Prostate gland (tissue), 2 donors: Measurements from ENCODE around the gene TPSG1. TPM values are rescaled to one million over a fixed set of nuclear protein-coding genes. Genes with fewer than 3 reads are reported as not detected.

Experiments
- DNase-seq: peaks from one replicate; pipeline ENCODE4 v3.0.0-alpha.2; 2019; ENCODE audit warnings: low spot score
- H3K27ac ChIP-seq, 2 donors: fragments of 200-600 bp; sonication (generic); 2 replicates each; pipeline ENCODE4 v1.5.1; 2017 to 2019
- H3K27me3 ChIP-seq: fragments of 200-600 bp; sonication (generic); replicated peaks from 2 replicates; pipeline ENCODE4 v1.5.1; 2019; ENCODE audit not compliant: insufficient read depth
- H3K36me3 ChIP-seq, 2 donors: fragments of 200-600 bp; sonication (generic); 1 replicate in 1 of 2; 2 replicates in 1 of 2; pipeline versions ENCODE4 v1.5.1 to v1.8.1; 2017 to 2019
- H3K4me1 ChIP-seq: fragments of 200-600 bp; sonication (generic); replicated peaks from 2 replicates; pipeline ENCODE4 v1.5.1; 2019
- H3K4me3 ChIP-seq, 2 donors: fragments of 200-600 bp; sonication (generic); 2 replicates each; pipeline ENCODE4 v1.5.1; 2017 to 2019
- H3K9me3 ChIP-seq: fragments of 200-600 bp; sonication (generic); 2 replicates; pipeline ENCODE4 v1.5.1; 2017
- CTCF ChIP-seq, 4 experiments: fragments of 200-600 bp in 2 of 4; fragments of 450-650 bp in 2 of 4; sonication (generic) in 2 of 4; IDR thresholded peaks; 1 replicate in 3 of 4; 2 replicates in 1 of 4; pipeline ENCODE4 v1.5.1; 2016 to 2019; ENCODE audit warnings: antibody characterized with exemption in 4 of 4, mild to moderate bottlenecking in 2 of 4, moderate library complexity in 2 of 4
- POLR2A ChIP-seq: fragments of 450-650 bp; IDR thresholded peaks from one replicate; pipeline ENCODE4 v1.6.1; 2016; ENCODE audit warnings: antibody characterized with exemption, mild to moderate bottlenecking
- POLR2AphosphoS5 ChIP-seq: sonication (generic); formaldehyde crosslinking; IDR thresholded peaks from one replicate; pipeline ENCODE4 v1.6.1; 2017; ENCODE audit warnings: antibody characterized with exemption
- WGBS: methylation state at CpG from one replicate; pipeline ENCODE4 v1.1.5; 2018; 5-methylcytosine and 5-hydroxymethylcytosine counted together
- intact Hi-C: fragments of 100-400 bp; cut with DNase I; formaldehyde crosslinking; loops from one replicate; pipeline ENCODE4 v1.14.2; 2022
- total RNA-seq, 2 donors: library from RNA; depleted of rRNA; stranded (reverse); fragments of >200 nt; gene quantifications; one replicate each; pipeline ENCODE4 v1.1.0, GENCODE V29; 2016

TPSG1 gene
- total RNA-seq, 2 donors from 2014 or later, result not detected

GRCh38 chr16:1224558-1224957 lies 510 bp downstream of the TPSG1 start:
- intact Hi-C loops, result no loop called here
- Histone ChIP-seq H3K36me3 (no peaks in the 10 kb centered on the region), H3K4me1 (no peaks in the 10 kb centered on the region), H3K27me3 (no peaks in the 10 kb centered on the region), H3K4me3 (no peak overlapping the region), H3K27ac (no peak overlapping the region), H3K9me3 (no peaks in the 10 kb centered on the region)
- DNase-seq, result no peak
- no peak for TF ChIP-seq POLR2A
- TF ChIP-seq CTCF (IDR thresholded peaks at IDR 0.05), result no peak
- TF ChIP-seq POLR2AphosphoS5, result no peak
- 73% methylated on average over 9 of the region's 9 CpGs for WGBS

GRCh38 chr16:1223355-1224214 lies 1.5 kb downstream of the TPSG1 start:
- DNase-seq, result no peak
- intact Hi-C loops, result no loop called here
- no peak overlapping the region for H3K4me3 ChIP-seq
- H3K27ac ChIP-seq, result no peak overlapping the region
- no peaks in the 10 kb centered on the region for H3K36me3 ChIP-seq
- no peaks in the 10 kb centered on the region for H3K9me3 ChIP-seq
- TF ChIP-seq CTCF (IDR thresholded peaks at IDR 0.05) (no peak), POLR2AphosphoS5 (no peak), POLR2A (no peak)
- 81% methylated on average over 30 of the region's 38 CpGs for WGBS
- H3K4me1 ChIP-seq, result no peaks in the 10 kb centered on the region
- no peaks in the 10 kb centered on the region for H3K27me3 ChIP-seq

GRCh38 chr16:1222553-1223354 lies 2.3 kb downstream of the TPSG1 start:
- Histone ChIP-seq H3K27me3 (no peaks in the 10 kb centered on the region), H3K9me3 (no peaks in the 10 kb centered on the region), H3K4me3 (no peak overlapping the region), H3K27ac (no peak overlapping the region), H3K4me1 (no peaks in the 10 kb centered on the region), H3K36me3 (no peaks in the 10 kb centered on the region)
- no peak for DNase-seq
- TF ChIP-seq CTCF (IDR thresholded peaks at IDR 0.05) (no peak), POLR2AphosphoS5 (no peak), POLR2A (no peak)
- 76% methylated on average over 25 of the region's 25 CpGs for WGBS
- intact Hi-C loops, result no loop called here

GRCh38 chr16:1221628-1222552 lies 3.2 kb downstream of the TPSG1 start:
- DNase-seq, result no peak
- Histone ChIP-seq H3K9me3 (no peaks in the 10 kb centered on the region), H3K36me3 (no peaks in the 10 kb centered on the region), H3K27me3 (no peaks in the 10 kb centered on the region), H3K4me1 (no peaks in the 10 kb centered on the region), H3K27ac (no peak overlapping the region), H3K4me3 (no peak overlapping the region)
- intact Hi-C loops, result no loop called here
- TF ChIP-seq CTCF (IDR thresholded peaks at IDR 0.05), result no peak
- no peak for TF ChIP-seq POLR2AphosphoS5
- no peak for TF ChIP-seq POLR2A
- 76% methylated on average over 36 of the region's 40 CpGs for WGBS
